ENCODE measurements around the gene EXOSC5.
"Not testable (repeated sequence)": the region's sequence is repeated elsewhere in the genome, so short reads cannot be mapped to it uniquely, and the experiment has no call there.

EXOSC5 gene

GRCh38 chr19:41426116-41426841 is 29.1 kb upstream of the EXOSC5 start:
- DNase-seq = no peak

GRCh38 chr19:41425174-41426115 is 28.3 kb upstream of the EXOSC5 start:
- no peak for DNase-seq

- DNase-seq = no peak
These were observed 27.4 kb upstream of the EXOSC5 start for GRCh38 chr19:41424335-41425173.

- no peak for DNase-seq
These were observed 25.8 kb upstream of the EXOSC5 start for GRCh38 chr19:41422955-41423354.

GRCh38 chr19:41422456-41422855 is 25.3 kb upstream of the EXOSC5 start:
- DNase-seq = no peak

- DNase-seq = no peak
These were observed 24.8 kb upstream of the EXOSC5 start for GRCh38 chr19:41421973-41422372.

- no peak for DNase-seq
These were observed 24.2 kb upstream of the EXOSC5 start for GRCh38 chr19:41421314-41421713.

GRCh38 chr19:41420101-41420880 is 23.1 kb upstream of the EXOSC5 start:
- no peak for DNase-seq

GRCh38 chr19:41416194-41416674 is 19.1 kb upstream of the EXOSC5 start:
- DNase-seq = no peak

- no peak for DNase-seq
These were observed 18.0 kb upstream of the EXOSC5 start for GRCh38 chr19:41415154-41415571.

- DNase-seq = no peak
These were observed 17.3 kb upstream of the EXOSC5 start for GRCh38 chr19:41414461-41414860.

GRCh38 chr19:41413947-41414346 is 16.8 kb upstream of the EXOSC5 start:
- DNase-seq = no peak

- DNase-seq = no peak
These were observed 15.8 kb upstream of the EXOSC5 start for GRCh38 chr19:41412953-41413352.

GRCh38 chr19:41411968-41412265 is 14.8 kb upstream of the EXOSC5 start:
- no peak for DNase-seq

- no peak for DNase-seq
These were observed 14.2 kb upstream of the EXOSC5 start for GRCh38 chr19:41411100-41411967.

- no peak for DNase-seq
These were observed 13.3 kb upstream of the EXOSC5 start for GRCh38 chr19:41410336-41411054.

GRCh38 chr19:41409288-41409687 is 12.1 kb upstream of the EXOSC5 start:
- DNase-seq = no peak

- DNase-seq = not testable (repeated sequence)
These were observed 11.7 kb upstream of the EXOSC5 start for GRCh38 chr19:41408846-41409245.

GRCh38 chr19:41408256-41408655 is 11.1 kb upstream of the EXOSC5 start:
- DNase-seq = no peak

GRCh38 chr19:41407271-41407670 is 10.1 kb upstream of the EXOSC5 start:
- DNase-seq = no peak

GRCh38 chr19:41405776-41406175 is 8.6 kb upstream of the EXOSC5 start:
- DNase-seq = no peak

Measured in activated CD4-positive, alpha-beta T cell treated with anti-CD3 and anti-CD28 coated beads for 1 hour (primary cell).